Activated naive CD4-positive, alpha-beta T cell treated with anti-CD3 and anti-CD28 coated beads, Interleukin-2, amount 10 ng/mL, durations not matched to agents 7 days and 5 days (primary cell): ENCODE measurements around the gene NAGPA.

ENCODE experiments used
- CTCF ChIA-PET: fragments of 350-600 bp; sonication (Branson Sonifier 250); formaldehyde crosslinking; loops from one replicate; lab custom pipeline; 2021; ENCODE audit warnings: antibody characterized with exemption; lab: Charles Lee
- DNase-seq: peaks from one replicate; pipeline ENCODE4 v3.0.0-alpha.2; 2020
- H3K27ac Mint-ChIP-seq: one replicate; pipeline ENCODE4 v1.8.0; 2021; ENCODE audit warnings: mild to moderate bottlenecking, moderate library complexity, mixed read lengths
- H3K27me3 Mint-ChIP-seq: one replicate; pipeline ENCODE4 v1.8.0; 2021; ENCODE audit warnings: mild to moderate bottlenecking, mixed read lengths
- H3K36me3 Mint-ChIP-seq: one replicate; pipeline ENCODE4 v1.8.0; 2021; ENCODE audit warnings: mixed read lengths
- H3K4me1 Mint-ChIP-seq: one replicate; pipeline ENCODE4 v1.8.0; 2021; ENCODE audit warnings: mixed read lengths
- H3K4me3 Mint-ChIP-seq: one replicate; pipeline ENCODE4 v1.8.0; 2021; ENCODE audit warnings: mild to moderate bottlenecking, moderate library complexity, mixed read lengths
- H3K9me3 Mint-ChIP-seq: one replicate; pipeline ENCODE4 v1.8.0; 2021; ENCODE audit warnings: mixed read lengths

The NAGPA gene

GRCh38 chr16:5069854-5070253, 36.1 kb upstream of the NAGPA start:
- no peak overlapping the region for H3K27ac Mint-ChIP-seq
- H3K4me3 Mint-ChIP-seq, result no peak overlapping the region
- no peak for DNase-seq
- H3K36me3 Mint-ChIP-seq, result peaks cover 8% of the 10 kb centered on the region
- no peaks in the 10 kb centered on the region for H3K9me3 Mint-ChIP-seq
- peaks cover 30% of the 10 kb centered on the region for H3K4me1 Mint-ChIP-seq
- CTCF ChIA-PET, result interaction anchor here (1.1 to 1.3 kb wide), 2 partner anchors 10 to 13 kb away, joined by 3 read pairs; no protein-coding TSS in a partner anchor
- H3K27me3 Mint-ChIP-seq, result peaks cover 11% of the 10 kb centered on the region

DNA sequence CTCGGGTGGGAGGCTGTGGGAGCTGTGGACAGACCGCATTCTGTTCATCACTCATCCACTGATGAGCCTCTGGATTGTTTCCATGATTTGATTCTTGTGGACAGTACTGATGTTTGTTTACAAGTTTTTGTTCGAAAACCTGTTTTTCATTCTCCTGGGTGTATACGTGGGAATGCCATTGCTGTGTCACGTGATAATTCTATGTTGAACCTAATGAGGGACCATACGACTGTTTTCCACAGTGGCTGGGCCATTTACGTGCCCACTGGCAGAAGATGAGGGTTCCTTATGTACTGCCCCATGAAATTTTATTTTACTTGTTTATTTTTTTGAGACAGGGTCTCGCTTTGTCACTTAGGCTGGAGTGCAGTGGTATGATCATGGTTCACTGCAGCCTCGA, 35.3 kb upstream of the NAGPA start:
- DNase-seq, result no peak
- peaks cover 11% of the 10 kb centered on the region for H3K27me3 Mint-ChIP-seq
- no peaks in the 10 kb centered on the region for H3K9me3 Mint-ChIP-seq
- H3K4me3 Mint-ChIP-seq, result no peak overlapping the region
- H3K4me1 Mint-ChIP-seq, result peaks cover 30% of the 10 kb centered on the region
- CTCF ChIA-PET, result interaction anchor here (1.3 kb wide), 1 partner anchor 10 kb away, joined by 3 read pairs; no protein-coding TSS in a partner anchor
- peaks cover 2% of the 10 kb centered on the region for H3K36me3 Mint-ChIP-seq
- peak overlapping the region; percentile 45 for H3K27ac Mint-ChIP-seq

- no peak for DNase-seq
- Mint-ChIP-seq H3K27me3 (peaks cover 19% of the 10 kb centered on the region), H3K27ac (no peak overlapping the region), H3K4me3 (no peak overlapping the region), H3K9me3 (no peaks in the 10 kb centered on the region), H3K36me3 (no peaks in the 10 kb centered on the region), H3K4me1 (peaks cover 10% of the 10 kb centered on the region)
- CTCF ChIA-PET, result interaction anchor here (0.9 to 2.0 kb wide), 2 partner anchors 11 to 18 kb away, joined by 3 to 5 read pairs; no protein-coding TSS in a partner anchor
Measured at GRCh38 chr16:5066511-5066910, 32.8 kb upstream of the NAGPA start.

DNA sequence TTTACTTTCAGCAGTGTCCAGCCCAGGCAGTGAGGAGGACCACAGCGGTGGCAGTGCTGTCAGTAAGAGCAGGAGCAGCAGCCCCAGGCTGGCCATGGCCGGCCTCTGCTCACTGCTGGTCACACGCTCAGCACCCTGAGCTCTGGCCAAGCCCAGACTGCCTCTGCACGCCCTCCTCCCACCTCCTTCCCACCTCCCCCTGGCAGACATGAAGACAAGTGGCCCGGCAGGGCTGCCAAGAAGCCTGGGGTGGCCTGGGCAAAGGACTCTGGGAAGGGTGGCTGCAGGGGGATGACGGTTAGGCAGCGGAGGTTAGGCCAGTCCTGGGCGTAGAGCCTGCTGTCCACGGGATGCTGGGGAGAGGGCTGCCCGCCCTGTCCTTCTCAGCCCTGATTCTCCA, 32.1 kb upstream of the NAGPA start, which contains the start of gene C16orf89:
Gene C16orf89 (minus strand): TSS at position 144 of the 400 bp plus-strand sequence. CDS start 48 bp downstream, at position 96.
- no peak within 1 kb of the TSS for H3K4me3 Mint-ChIP-seq
- peaks cover 3% of the 10 kb centered on the region for H3K4me1 Mint-ChIP-seq
- H3K27me3 Mint-ChIP-seq, result peaks cover 19% of the 10 kb centered on the region
- DNase-seq, result no peak
- CTCF ChIA-PET, result interaction anchor here (2.0 kb wide), 1 partner anchor 10 kb away, joined by 5 read pairs; no protein-coding TSS in a partner anchor
- no peak within 1 kb of the TSS for H3K27ac Mint-ChIP-seq
- H3K36me3 Mint-ChIP-seq, result no peaks in the 10 kb centered on the region
- H3K9me3 Mint-ChIP-seq, result no peaks in the 10 kb centered on the region

GRCh38 chr16:5065326-5065725, 31.6 kb upstream of the NAGPA start:
- CTCF ChIA-PET, result no interaction called here
- no peaks in the 10 kb centered on the region for H3K9me3 Mint-ChIP-seq
- no peaks in the 10 kb centered on the region for H3K36me3 Mint-ChIP-seq
- no peak overlapping the region for H3K4me3 Mint-ChIP-seq
- no peak overlapping the region for H3K27ac Mint-ChIP-seq
- H3K4me1 Mint-ChIP-seq, result peaks cover under 1% of the 10 kb centered on the region
- no peak for DNase-seq
- peaks cover 19% of the 10 kb centered on the region for H3K27me3 Mint-ChIP-seq

- CTCF ChIA-PET, result no interaction called here
Measured at GRCh38 chr16:5064915-5065314, 31.2 kb upstream of the NAGPA start.

DNA sequence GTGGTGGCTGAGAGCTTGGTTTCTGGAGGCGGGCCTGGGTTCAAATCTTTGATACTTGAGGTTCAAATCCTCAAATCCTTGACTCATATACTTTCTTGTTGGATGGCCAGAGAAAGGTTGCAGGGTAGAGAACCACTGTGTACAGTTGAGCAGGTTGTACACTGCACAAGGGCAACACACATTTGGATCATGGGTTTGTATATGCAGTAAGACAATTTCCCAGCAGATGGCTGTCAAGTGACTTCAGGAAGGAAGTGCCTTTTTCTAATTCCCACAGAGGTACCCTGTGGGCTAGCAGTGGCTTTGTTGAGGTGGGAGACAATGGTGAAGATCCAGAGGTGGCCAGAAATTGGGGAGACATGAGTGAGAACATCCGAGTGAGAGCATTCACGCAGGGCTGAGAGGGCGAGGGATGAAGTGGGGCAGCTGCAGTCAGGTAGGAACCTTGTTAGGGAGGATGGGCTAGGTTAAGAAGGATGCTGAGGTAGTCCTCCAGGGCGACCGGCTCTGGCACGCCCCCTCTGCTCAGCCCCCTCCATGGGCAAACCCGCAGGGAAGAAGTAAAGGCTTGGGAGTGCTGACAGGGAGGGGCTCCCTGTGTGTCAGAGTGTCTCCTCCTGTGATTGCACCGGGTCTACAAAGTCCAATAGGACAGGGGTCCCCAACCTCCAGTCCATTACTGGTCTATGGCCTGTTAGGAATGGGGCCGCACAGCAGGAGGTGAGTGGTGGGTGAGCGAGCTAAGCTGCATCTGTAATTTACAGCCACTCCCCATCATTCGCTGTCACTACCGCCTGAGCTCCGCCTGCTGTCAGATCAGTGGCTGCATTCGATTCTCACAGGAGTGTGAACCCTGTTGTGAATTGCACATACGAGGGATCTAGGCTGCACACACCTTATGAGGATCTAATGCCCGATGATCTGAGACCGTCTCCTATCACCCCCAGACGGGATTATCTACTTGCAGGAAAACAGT, 29.3 kb upstream of the NAGPA start:
- H3K4me1 Mint-ChIP-seq, result no peaks in the 10 kb centered on the region
- CTCF ChIA-PET, result no interaction called here
- H3K4me3 Mint-ChIP-seq, result no peak overlapping the region
- peaks cover 19% of the 10 kb centered on the region for H3K27me3 Mint-ChIP-seq
- H3K27ac Mint-ChIP-seq, result no peak overlapping the region
- H3K9me3 Mint-ChIP-seq, result no peaks in the 10 kb centered on the region
- no peaks in the 10 kb centered on the region for H3K36me3 Mint-ChIP-seq
- DNase-seq, result no peak

More at GRCh38 chr16:5064915-5065314, 31.2 kb upstream of the NAGPA start:
- Mint-ChIP-seq H3K9me3 (no peaks in the 10 kb centered on the region), H3K27me3 (peaks cover 19% of the 10 kb centered on the region), H3K36me3 (no peaks in the 10 kb centered on the region), H3K4me1 (no peaks in the 10 kb centered on the region), H3K27ac (no peak overlapping the region), H3K4me3 (no peak overlapping the region)
- no peak for DNase-seq

DNA sequence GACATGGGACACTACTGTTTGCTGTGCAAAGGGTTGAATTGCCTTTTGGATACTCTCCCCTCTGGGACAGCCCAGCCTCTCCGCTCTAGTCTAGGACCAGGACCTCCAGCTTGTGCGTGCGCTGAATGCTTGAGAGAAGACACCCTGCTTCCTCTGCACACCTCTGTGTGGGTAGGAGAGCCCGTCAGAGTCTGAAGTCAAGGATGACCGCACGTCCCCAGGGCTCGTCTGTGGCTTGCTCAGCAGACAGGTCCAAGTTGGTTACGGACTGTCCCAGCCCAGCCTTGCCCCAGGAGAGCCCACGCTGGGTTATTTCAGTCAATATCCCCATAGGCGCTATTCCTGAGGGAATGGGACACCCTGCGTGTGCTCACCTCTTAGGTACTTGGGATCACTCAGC, 28.3 kb upstream of the NAGPA start:
- H3K4me3 Mint-ChIP-seq, result no peak overlapping the region
- H3K9me3 Mint-ChIP-seq, result no peaks in the 10 kb centered on the region
- H3K36me3 Mint-ChIP-seq, result no peaks in the 10 kb centered on the region
- H3K27ac Mint-ChIP-seq, result peak overlapping the region; percentile 25
- no peak for DNase-seq
- no peaks in the 10 kb centered on the region for H3K4me1 Mint-ChIP-seq
- peaks cover 19% of the 10 kb centered on the region for H3K27me3 Mint-ChIP-seq
- CTCF ChIA-PET, result no interaction called here

GRCh38 chr16:5060073-5060641, 26.4 kb upstream of the NAGPA start:
- no peak for DNase-seq
- peaks cover 14% of the 10 kb centered on the region for H3K27me3 Mint-ChIP-seq
- H3K9me3 Mint-ChIP-seq, result no peaks in the 10 kb centered on the region
- H3K36me3 Mint-ChIP-seq, result no peaks in the 10 kb centered on the region
- no peaks in the 10 kb centered on the region for H3K4me1 Mint-ChIP-seq
- CTCF ChIA-PET, result interaction anchor here (0.9 to 1.4 kb wide), 2 partner anchors 10 to 25 kb away, joined by 3 read pairs; no protein-coding TSS in a partner anchor
- no peak overlapping the region for H3K27ac Mint-ChIP-seq
- no peak overlapping the region for H3K4me3 Mint-ChIP-seq

DNA sequence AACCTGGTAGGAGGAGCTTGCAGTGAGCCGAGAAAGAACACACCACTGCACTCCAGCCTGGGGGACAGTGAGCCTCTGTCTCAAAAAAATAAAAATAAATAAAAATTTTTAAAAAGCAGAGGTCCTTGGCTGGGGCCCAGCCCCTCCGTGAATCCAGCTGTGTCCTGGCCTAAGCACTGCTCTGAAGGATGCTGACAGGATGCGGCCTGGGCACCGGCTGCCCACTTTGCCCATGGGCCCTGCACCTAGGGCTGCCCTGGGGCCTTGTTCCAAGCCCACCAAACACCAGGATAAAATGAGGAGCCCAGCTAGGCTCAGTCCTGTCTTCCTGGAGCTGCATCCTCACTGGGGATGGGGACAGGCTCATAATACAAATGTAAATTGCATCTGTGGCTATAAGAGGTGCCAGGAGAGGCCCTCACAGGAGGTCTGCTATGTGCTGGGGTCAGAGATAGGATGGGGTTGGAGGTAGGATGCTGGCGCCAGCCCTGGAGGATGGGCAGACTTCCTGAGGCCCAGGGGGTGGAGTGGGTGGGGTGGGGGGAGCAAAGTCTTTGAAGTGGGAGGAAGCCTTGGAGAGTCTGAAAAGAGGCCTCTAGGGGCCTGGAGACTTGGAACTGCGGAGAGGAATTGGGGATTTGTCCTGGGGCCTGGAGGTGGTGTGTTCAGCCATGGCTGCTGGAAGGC, 25.8 kb upstream of the NAGPA start:
- Mint-ChIP-seq H3K27ac (no peak overlapping the region), H3K4me1 (no peaks in the 10 kb centered on the region), H3K36me3 (no peaks in the 10 kb centered on the region), H3K9me3 (no peaks in the 10 kb centered on the region), H3K4me3 (no peak overlapping the region), H3K27me3 (peaks cover 14% of the 10 kb centered on the region)
- DNase-seq, result no peak
- CTCF ChIA-PET, result interaction anchor here (1.4 kb wide), 1 partner anchor 10 kb away, joined by 3 read pairs; no protein-coding TSS in a partner anchor

DNA sequence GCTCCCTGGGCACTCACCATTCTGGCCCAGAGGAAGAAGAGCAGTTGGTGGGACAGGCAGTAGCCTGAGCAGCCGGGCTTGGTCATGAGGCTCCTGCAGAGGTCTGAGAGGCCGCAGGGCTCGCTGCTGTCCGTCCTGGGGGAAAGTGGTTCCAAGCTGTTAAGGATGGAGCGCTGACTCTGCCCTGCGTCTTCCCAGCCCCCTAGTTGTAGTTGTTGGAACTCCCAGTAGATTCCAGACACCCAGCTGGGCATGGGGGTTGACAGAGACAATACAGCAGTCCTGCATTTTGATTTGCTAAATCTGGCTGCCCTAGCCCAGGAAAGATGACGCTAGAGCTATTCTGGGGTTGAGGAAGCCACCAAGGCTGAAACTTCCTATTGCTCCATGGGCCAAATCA, 24.7 kb upstream of the NAGPA start:
- CTCF ChIA-PET, result no interaction called here
- Mint-ChIP-seq H3K36me3 (no peaks in the 10 kb centered on the region), H3K4me1 (no peaks in the 10 kb centered on the region), H3K27me3 (peaks cover 14% of the 10 kb centered on the region), H3K9me3 (no peaks in the 10 kb centered on the region), H3K27ac (no peak overlapping the region), H3K4me3 (no peak overlapping the region)
- DNase-seq, result no peak

DNA sequence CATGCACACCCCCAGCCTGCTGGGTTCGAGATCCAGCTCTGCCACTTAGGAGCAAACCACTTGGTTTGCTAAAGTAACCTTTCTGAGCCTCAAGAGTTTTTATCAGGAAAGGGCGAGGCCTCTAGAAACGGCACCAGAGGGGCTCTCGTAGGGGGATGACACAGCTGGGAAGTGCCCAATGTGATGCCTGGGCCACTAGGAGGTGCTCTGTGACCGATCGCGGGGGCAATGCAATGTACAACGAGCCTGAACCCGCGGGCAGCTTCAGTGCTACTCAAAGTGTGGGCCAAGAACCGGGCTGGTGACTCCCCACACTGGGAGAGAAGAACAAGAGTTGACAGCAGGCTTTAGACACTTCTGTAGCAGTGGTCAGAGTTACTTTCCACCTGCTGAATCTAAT, 22.6 kb upstream of the NAGPA start:
- Mint-ChIP-seq H3K4me1 (no peaks in the 10 kb centered on the region), H3K27ac (no peak overlapping the region), H3K36me3 (no peaks in the 10 kb centered on the region), H3K4me3 (no peak overlapping the region), H3K27me3 (peaks cover 6% of the 10 kb centered on the region), H3K9me3 (no peaks in the 10 kb centered on the region)
- peak; percentile 71 for DNase-seq
- CTCF ChIA-PET, result interaction anchor here (0.8 to 2.6 kb wide), 7 partner anchors 10 to 559 kb away, joined by 3 to 15 read pairs (median 3); partner anchors contain the start of gene C16orf89

DNA sequence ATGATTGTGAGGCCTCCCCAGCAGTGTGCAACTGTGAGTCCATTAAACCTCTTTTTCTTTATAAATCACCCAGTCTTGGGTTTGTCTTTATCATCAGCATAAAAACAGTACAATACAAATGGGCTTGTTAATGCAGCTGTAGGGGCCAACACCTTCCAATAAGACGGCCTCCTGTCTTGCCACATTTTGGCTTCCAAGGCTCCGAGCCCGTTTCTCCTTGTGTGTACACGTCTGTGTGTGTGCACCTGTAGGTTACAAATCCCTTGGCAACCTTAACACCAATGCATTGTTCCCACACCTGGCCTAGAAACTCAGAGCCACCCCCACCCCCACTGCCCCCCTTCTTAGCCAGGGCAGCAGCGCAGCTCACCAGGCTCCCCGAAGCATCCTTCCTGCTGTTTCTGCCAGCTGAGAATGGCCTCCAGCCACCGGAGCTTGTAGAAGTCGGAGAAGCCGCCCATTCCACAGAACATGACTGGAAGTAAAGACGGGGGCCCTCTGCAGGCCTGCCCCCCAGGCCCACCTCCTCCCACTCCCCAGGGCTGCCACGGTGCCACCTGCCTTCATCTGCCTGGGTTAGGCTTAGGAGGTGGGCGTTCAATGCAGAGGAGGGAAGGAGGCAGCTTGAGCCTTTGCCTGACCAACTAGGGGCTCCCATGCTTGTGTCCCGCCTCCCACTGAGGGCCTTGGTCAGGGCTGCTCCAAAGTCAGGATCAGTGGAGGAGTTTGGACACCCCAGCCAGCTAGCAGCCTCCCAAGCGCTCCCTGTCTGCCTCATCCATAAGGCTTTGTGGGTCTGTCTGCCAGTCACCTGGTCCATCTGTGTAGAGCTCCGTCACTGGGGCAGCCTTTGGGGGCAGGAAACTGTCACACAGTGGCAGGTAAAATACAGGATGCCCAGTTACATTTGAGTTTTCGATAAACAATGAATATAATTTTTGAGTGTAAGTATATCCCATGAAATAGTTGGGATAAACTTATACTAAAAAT, 21.4 kb upstream of the NAGPA start:
- CTCF ChIA-PET, result interaction anchor here (1.0 to 2.6 kb wide), 4 partner anchors 9 to 561 kb away, joined by 3 to 15 read pairs (median 4); partner anchors contain the start of gene C16orf89
- no peak for DNase-seq
- Mint-ChIP-seq H3K36me3 (no peaks in the 10 kb centered on the region), H3K4me3 (no peak overlapping the region), H3K4me1 (peaks cover 2% of the 10 kb centered on the region), H3K27me3 (peaks cover 6% of the 10 kb centered on the region), H3K9me3 (no peaks in the 10 kb centered on the region), H3K27ac (no peak overlapping the region)
